ENCODE data around the gene TARS3.

TARS3 gene

DNA sequence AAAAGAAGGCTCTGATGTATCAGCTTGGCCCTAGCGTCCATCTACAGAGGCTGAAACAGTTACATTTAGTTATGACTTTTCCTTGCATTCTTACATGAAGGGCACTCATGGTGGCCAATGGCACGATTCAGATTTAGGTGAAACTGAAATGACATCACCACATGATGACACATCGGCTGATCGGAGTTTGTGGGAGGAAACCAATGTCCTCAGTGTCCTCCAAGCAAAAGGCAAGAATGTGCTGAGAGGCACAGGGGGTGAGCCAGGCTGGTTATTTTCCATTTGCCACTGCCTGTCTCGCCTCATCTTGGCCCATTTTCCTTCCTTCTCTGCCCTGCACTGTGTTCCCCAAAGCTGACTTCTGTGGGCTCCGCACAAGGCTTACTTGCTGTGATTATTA lies 34.4 kb downstream of the TARS3 start:
- Histone ChIP-seq H3K9me3 (ENCODE audit: low read depth, low read length) (no peaks in the 10 kb centered on the region), H3K36me3 (ENCODE audit: insufficient read depth, low read length) (no peaks in the 10 kb centered on the region), H3K9ac (ENCODE audit: insufficient read length) (no peak overlapping the region), H3K4me3 (no peak overlapping the region), H3K27ac (no peak overlapping the region)
- no peak for DNase-seq (ENCODE audit: low read depth, low spot score)
- no peak for TF ChIP-seq FOXP2 (optimal IDR thresholded peaks at IDR 0.05; ENCODE audit: control extremely low read depth, extremely low read length, insufficient read depth)

DNA sequence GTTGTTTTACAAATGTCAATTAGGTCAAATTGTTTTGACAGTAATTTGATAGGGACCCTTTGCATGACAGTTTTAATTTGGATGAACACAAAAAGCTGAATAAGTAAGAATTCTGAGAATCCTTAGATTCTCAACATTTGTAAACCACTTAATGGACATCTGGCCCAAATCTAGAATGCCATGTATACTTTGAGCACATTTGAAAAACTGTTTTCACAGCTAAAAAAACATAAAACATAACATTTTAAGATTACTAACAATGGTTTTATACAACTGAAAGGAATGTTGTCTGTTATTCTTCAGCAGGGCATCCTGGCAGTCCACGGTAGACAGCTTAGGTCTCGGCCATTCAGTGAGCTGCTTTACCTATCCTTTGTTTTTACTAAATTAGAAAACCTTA lies 37.6 kb downstream of the TARS3 start:
- H3K9me3 ChIP-seq (ENCODE audit: low read depth, low read length): no peaks in the 10 kb centered on the region
- no peak for TF ChIP-seq FOXP2 (optimal IDR thresholded peaks at IDR 0.05; ENCODE audit: control extremely low read depth, extremely low read length, insufficient read depth)
- no peak for TF ChIP-seq POLR2AphosphoS5 (IDR thresholded peaks at IDR 0.05; ENCODE audit: borderline replicate concordance, low read depth, low read length)
- TF ChIP-seq EZH2 (IDR thresholded peaks at IDR 0.05): no peak
- no peak overlapping the region for H3K9ac ChIP-seq (ENCODE audit: insufficient read length)
- H3K36me3 ChIP-seq (ENCODE audit: insufficient read depth, low read length): no peaks in the 10 kb centered on the region
- H3K4me3 ChIP-seq: no peak overlapping the region
- no peak for DNase-seq (ENCODE audit: low read depth, low spot score)
- H3K27ac ChIP-seq: no peak overlapping the region

DNA sequence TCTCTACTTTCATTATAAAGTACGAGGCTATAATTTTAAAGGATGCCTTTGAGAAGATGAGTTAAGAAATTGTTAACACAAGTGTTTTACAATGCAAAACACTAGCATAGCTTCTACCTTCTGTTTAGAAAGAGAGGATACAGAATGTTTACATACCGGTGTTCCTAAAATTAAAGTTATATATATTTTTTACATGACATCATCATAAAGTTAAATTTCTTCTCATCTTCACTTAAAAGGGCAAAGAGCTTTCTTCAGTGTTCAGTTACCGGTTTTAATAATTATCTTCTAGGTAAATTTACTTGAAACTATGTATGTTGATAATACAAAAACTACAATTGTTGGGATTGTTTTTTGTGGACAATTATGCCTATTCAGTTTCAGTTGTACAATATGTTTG lies 39.4 kb downstream of the TARS3 start:
- DNase-seq (ENCODE audit: low read depth, low spot score): no peak
- H3K36me3 ChIP-seq (ENCODE audit: insufficient read depth, low read length): no peaks in the 10 kb centered on the region
- no peak overlapping the region for H3K27ac ChIP-seq
- no peaks in the 10 kb centered on the region for H3K9me3 ChIP-seq (ENCODE audit: low read depth, low read length)
- H3K4me3 ChIP-seq: no peak overlapping the region
- TF ChIP-seq POLR2AphosphoS5 (IDR thresholded peaks at IDR 0.05; ENCODE audit: borderline replicate concordance, low read depth, low read length) (no peak), EZH2 (IDR thresholded peaks at IDR 0.05) (no peak), FOXP2 (optimal IDR thresholded peaks at IDR 0.05; ENCODE audit: control extremely low read depth, extremely low read length, insufficient read depth) (no peak)
- no peak overlapping the region for H3K9ac ChIP-seq (ENCODE audit: insufficient read length)

DNA sequence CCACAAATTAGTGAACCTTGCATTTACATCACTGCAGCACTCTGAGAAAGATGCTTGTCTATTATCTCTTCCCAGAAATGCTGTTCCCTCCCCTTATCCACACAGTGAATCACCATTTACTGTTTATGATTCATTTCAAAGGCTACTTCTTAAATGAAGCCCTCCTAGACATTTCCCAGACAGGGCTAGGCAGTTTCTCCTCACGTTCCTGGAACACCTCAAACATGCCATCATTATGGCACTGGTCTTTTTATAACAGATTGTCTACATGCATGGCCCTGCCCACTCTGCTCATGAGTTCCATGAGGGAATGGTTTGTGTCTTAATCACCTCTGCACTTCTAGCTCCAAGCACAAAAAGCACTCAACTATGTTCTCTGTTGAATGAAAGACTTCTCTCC lies 39.9 kb downstream of the TARS3 start:
- Histone ChIP-seq H3K9ac (ENCODE audit: insufficient read length) (no peak overlapping the region), H3K36me3 (ENCODE audit: insufficient read depth, low read length) (no peaks in the 10 kb centered on the region), H3K9me3 (ENCODE audit: low read depth, low read length) (no peaks in the 10 kb centered on the region), H3K27ac (no peak overlapping the region), H3K4me3 (no peak overlapping the region)
- DNase-seq (ENCODE audit: low read depth, low spot score): no peak
- TF ChIP-seq EZH2 (IDR thresholded peaks at IDR 0.05) (no peak), FOXP2 (optimal IDR thresholded peaks at IDR 0.05; ENCODE audit: control extremely low read depth, extremely low read length, insufficient read depth) (no peak), POLR2AphosphoS5 (IDR thresholded peaks at IDR 0.05; ENCODE audit: borderline replicate concordance, low read depth, low read length) (no peak)

DNA sequence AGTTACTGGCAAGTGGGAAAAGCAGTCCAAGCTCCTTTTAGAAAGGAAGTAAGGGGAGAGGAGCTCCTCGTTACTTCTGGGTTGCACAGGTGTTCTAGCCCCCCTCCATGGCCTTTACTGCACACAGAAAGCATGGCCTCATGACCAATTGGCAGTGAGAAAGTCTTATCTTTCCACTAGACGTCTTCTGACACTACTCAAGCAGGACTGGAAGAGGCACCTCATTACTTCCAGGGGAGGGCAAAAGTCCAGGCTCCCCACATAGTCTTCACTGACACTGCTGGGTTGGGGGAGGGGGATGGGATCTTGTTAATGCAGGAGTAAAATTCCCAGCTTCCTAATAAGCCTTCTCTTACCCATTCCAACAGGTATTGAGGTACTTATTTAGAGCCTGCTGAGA lies 44.5 kb downstream of the TARS3 start:
- Histone ChIP-seq H3K4me3 (no peak overlapping the region), H3K27ac (no peak overlapping the region), H3K36me3 (ENCODE audit: insufficient read depth, low read length) (no peaks in the 10 kb centered on the region), H3K9ac (ENCODE audit: insufficient read length) (no peak overlapping the region), H3K9me3 (ENCODE audit: low read depth, low read length) (no peaks in the 10 kb centered on the region)
- DNase-seq (ENCODE audit: low read depth, low spot score): no peak
- TF ChIP-seq FOXP2 (optimal IDR thresholded peaks at IDR 0.05; ENCODE audit: control extremely low read depth, extremely low read length, insufficient read depth) (no peak), EZH2 (IDR thresholded peaks at IDR 0.05) (no peak), POLR2AphosphoS5 (IDR thresholded peaks at IDR 0.05; ENCODE audit: borderline replicate concordance, low read depth, low read length) (no peak)

DNA sequence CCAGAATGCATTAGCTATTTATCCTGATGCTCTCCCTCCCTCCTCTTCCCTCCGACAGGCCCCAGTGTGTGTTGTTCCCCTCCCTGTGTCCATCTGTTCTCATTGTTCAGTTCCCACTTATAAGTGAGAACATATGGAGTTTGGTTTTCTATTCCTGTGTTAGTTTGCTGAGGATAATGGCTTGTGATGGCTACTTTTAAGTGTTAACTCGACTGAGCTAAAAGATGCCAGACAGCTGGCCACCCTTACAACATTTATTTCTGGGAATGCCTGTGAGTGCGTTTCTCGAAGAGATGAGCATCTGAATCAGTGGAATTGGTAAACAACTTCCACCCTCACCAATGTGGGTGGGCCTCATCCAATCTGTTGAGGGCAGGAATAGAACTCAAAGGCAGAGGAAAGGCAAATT lies 47.3 kb downstream of the TARS3 start:
- Histone ChIP-seq H3K36me3 (ENCODE audit: insufficient read depth, low read length) (no peaks in the 10 kb centered on the region), H3K4me3 (no peak overlapping the region), H3K9ac (ENCODE audit: insufficient read length) (no peak overlapping the region), H3K27ac (no peak overlapping the region), H3K9me3 (ENCODE audit: low read depth, low read length) (no peaks in the 10 kb centered on the region)
- DNase-seq (ENCODE audit: low read depth, low spot score): no peak
- no peak for TF ChIP-seq EZH2 (IDR thresholded peaks at IDR 0.05)
- no peak for TF ChIP-seq POLR2AphosphoS5 (IDR thresholded peaks at IDR 0.05; ENCODE audit: borderline replicate concordance, low read depth, low read length)
- no peak for TF ChIP-seq FOXP2 (optimal IDR thresholded peaks at IDR 0.05; ENCODE audit: control extremely low read depth, extremely low read length, insufficient read depth)

DNA sequence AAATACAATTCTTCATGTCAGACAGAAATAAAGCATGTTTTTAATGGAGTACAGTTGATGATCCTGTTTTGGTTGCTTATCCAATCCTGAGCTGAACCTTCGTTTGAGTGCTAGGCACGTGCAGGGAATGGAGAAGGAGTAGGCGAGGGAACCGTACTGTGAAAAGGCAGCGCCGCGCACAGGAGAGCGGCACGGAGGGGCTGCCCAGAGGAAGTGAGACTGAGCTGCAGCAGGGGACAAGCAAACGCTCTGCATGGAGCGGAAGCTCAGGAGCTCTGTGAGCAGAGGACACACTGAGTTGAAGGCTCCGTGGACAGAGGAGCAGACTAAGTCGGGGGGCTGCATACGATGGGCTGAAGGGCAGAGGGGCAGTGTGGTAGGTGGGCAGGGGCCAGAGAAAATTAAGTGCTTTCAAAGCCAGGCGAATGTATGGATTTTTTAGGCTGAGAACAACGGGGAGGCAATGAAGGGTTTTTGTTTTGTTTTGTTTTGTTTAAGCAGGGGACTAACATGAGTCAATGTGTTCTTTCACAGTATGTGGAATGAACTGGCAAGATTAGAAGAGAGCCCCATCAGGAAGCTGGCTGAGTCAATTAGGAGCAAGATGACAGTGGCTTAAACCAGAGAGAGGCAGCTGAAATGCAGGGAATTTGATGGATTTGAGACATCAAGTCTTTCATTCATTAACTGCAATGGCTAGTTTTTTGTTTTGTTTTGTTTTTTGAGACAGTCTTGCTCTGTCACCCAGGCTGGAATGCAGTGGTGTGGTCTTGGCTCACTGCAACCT lies 48.3 kb downstream of the TARS3 start:
- Histone ChIP-seq H3K9ac (ENCODE audit: insufficient read length) (no peak overlapping the region), H3K27ac (no peak overlapping the region), H3K9me3 (ENCODE audit: low read depth, low read length) (no peaks in the 10 kb centered on the region), H3K36me3 (ENCODE audit: insufficient read depth, low read length) (no peaks in the 10 kb centered on the region), H3K4me3 (no peak overlapping the region)
- TF ChIP-seq EZH2 (IDR thresholded peaks at IDR 0.05) (no peak), FOXP2 (optimal IDR thresholded peaks at IDR 0.05; ENCODE audit: control extremely low read depth, extremely low read length, insufficient read depth) (no peak), POLR2AphosphoS5 (IDR thresholded peaks at IDR 0.05; ENCODE audit: borderline replicate concordance, low read depth, low read length) (no peak)
- DNase-seq (ENCODE audit: low read depth, low spot score): no peak

DNA sequence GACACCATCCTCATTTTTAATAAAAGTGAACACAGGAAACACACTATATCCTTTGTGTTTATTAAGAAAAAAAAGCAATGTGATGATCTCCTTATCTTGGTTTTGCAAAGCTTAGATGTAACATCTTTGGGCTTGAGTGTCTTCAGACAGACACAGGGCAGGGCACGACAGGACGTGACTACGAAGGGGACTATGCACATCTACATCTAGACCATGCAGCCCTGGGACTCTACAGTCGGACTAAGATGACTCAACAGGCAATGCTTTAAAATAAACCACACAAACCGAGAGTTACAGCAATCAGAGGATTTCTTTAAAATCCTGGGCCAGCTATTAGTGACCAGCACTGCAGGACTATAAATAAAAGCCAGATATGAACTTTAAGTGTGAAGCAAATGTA lies 49.3 kb downstream of the TARS3 start:
- Histone ChIP-seq H3K9me3 (ENCODE audit: low read depth, low read length) (no peaks in the 10 kb centered on the region), H3K9ac (ENCODE audit: insufficient read length) (no peak overlapping the region), H3K4me3 (no peak overlapping the region), H3K36me3 (ENCODE audit: insufficient read depth, low read length) (no peaks in the 10 kb centered on the region), H3K27ac (no peak overlapping the region)
- DNase-seq (ENCODE audit: low read depth, low spot score): no peak
- TF ChIP-seq POLR2AphosphoS5 (IDR thresholded peaks at IDR 0.05; ENCODE audit: borderline replicate concordance, low read depth, low read length): no peak
- no peak for TF ChIP-seq FOXP2 (optimal IDR thresholded peaks at IDR 0.05; ENCODE audit: control extremely low read depth, extremely low read length, insufficient read depth)

DNA sequence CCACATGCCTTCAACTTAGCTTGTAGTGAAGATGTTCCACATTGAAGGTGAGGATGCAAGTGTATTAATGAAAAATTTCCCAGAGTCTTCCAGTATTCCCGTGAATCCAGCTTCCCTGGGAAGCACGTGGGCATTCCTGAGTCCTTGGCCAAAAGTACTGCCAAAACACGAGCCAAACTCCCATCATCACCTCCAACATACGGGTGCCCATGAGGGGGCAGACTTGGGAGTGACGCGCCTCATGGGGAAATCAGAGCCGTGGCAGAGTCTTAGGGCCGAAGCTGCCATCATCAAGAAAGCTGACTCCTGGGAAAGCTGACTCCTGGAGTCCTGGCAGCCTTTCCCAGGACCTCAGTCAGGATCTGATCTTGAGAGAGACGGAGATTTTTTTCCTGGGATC lies 52.0 kb downstream of the TARS3 start:
- H3K27ac ChIP-seq: no peak overlapping the region
- no peak for DNase-seq (ENCODE audit: low read depth, low spot score)
- H3K9me3 ChIP-seq (ENCODE audit: low read depth, low read length): no peaks in the 10 kb centered on the region
- no peak for TF ChIP-seq POLR2AphosphoS5 (IDR thresholded peaks at IDR 0.05; ENCODE audit: borderline replicate concordance, low read depth, low read length)
- TF ChIP-seq EZH2 (IDR thresholded peaks at IDR 0.05): no peak
- no peak for TF ChIP-seq FOXP2 (optimal IDR thresholded peaks at IDR 0.05; ENCODE audit: control extremely low read depth, extremely low read length, insufficient read depth)
- H3K36me3 ChIP-seq (ENCODE audit: insufficient read depth, low read length): no peaks in the 10 kb centered on the region
- H3K4me3 ChIP-seq: no peak overlapping the region
- H3K9ac ChIP-seq (ENCODE audit: insufficient read length): no peak overlapping the region

All from SK-N-MC (cell line).